ENCODE results near the gene POM121L2. TPM values are rescaled to one million over a fixed set of nuclear protein-coding genes. Genes with fewer than 3 reads are reported as not detected.

POM121L2 gene
- total and polyA plus RNA-seq, 12 donors = 0.03 TPM; not detected in 11

- Histone ChIP-seq H3K27ac (no peak overlapping the region), H3K9me3 (replicated peaks in 1 of 3) (no peaks in the 10 kb centered on the region), H3K4me1 (replicated peaks in 1 of 2) (no peaks in the 10 kb centered on the region), H3K36me3 (replicated peaks in 1 of 2) (no peaks in the 10 kb centered on the region), H3K4me3 (no peak overlapping the region), H3K27me3 (peaks cover 62% of the 10 kb centered on the region)
- intact Hi-C loops (cut with DNase I) = no loop called here
- TF ChIP-seq, protein P1, sequence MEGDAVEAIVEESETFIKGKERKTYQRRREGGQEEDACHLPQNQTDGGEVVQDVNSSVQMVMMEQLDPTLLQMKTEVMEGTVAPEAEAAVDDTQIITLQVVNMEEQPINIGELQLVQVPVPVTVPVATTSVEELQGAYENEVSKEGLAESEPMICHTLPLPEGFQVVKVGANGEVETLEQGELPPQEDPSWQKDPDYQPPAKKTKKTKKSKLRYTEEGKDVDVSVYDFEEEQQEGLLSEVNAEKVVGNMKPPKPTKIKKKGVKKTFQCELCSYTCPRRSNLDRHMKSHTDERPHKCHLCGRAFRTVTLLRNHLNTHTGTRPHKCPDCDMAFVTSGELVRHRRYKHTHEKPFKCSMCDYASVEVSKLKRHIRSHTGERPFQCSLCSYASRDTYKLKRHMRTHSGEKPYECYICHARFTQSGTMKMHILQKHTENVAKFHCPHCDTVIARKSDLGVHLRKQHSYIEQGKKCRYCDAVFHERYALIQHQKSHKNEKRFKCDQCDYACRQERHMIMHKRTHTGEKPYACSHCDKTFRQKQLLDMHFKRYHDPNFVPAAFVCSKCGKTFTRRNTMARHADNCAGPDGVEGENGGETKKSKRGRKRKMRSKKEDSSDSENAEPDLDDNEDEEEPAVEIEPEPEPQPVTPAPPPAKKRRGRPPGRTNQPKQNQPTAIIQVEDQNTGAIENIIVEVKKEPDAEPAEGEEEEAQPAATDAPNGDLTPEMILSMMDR (IDR thresholded peaks at IDR 0.05) = no peak
- no peak for TF ChIP-seq POLR2A (IDR thresholded peaks at IDR 0.05)
- 64 to 84% (median 74%) methylated on average over 8 of the region's 8 CpGs for WGBS, 4 donors
- no peak for DNase-seq
Observed at GRCh38 chr6:27263886-27264285, 48.2 kb downstream of the POM121L2 start.

DNA sequence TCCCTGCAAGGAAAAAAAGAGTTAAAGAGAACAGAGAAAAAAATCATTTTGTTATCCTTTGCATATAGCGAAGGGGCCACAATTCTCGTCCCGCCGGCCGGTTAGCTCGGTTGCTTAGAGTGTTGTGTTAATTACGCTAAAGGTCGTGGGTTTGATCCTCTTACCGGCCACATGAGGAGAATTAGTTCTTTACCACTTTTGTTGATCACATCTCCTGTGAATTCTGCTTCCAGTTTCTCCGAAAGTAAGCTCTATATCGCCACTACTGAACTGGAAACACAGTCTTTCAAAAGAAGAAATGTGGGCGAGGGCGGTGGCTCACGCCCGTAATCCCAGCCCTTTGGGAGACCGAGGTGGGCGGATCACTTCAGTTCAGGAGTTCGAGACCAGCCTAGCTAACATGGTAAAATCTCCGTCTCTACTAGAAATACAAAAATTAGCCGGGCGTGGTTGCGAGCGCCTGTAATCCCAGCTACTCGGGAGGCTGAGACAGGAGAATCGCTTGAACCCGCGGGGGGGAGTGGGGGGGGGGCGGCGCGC is 51.2 kb downstream of the POM121L2 start:
- intact Hi-C loops (cut with DNase I) = no loop called here
- Histone ChIP-seq H3K36me3 (replicated peaks in 1 of 2) (no peaks in the 10 kb centered on the region), H3K27ac (no peak overlapping the region), H3K27me3 (peaks cover 33% of the 10 kb centered on the region), H3K4me3 (no peak overlapping the region), H3K4me1 (replicated peaks in 1 of 2) (no peaks in the 10 kb centered on the region), H3K9me3 (replicated peaks in 1 of 3) (no peaks in the 10 kb centered on the region)
- TF ChIP-seq POLR2A (IDR thresholded peaks at IDR 0.05) = no peak
- TF ChIP-seq, protein P1 (IDR thresholded peaks at IDR 0.05) = no peak
- DNase-seq = no peak
- 8 to 15% (median 10%) methylated on average over 25 to 30 of the region's 30 CpGs for WGBS, 4 donors

- Histone ChIP-seq H3K4me3 (no peak overlapping the region), H3K36me3 (replicated peaks in 1 of 2) (no peaks in the 10 kb centered on the region), H3K27me3 (peaks cover 33% of the 10 kb centered on the region), H3K27ac (no peak overlapping the region), H3K9me3 (replicated peaks in 1 of 3) (no peaks in the 10 kb centered on the region), H3K4me1 (replicated peaks in 1 of 2) (no peaks in the 10 kb centered on the region)
- intact Hi-C loops (cut with DNase I) = no loop called here
- TF ChIP-seq POLR2A (IDR thresholded peaks at IDR 0.05) = no peak
- TF ChIP-seq, protein P1 (IDR thresholded peaks at IDR 0.05) = no peak
- DNase-seq = no peak
- 9 to 11% (median 9%) methylated on average over 14 to 21 of the region's 21 CpGs for WGBS, 4 donors
Observed at GRCh38 chr6:27260369-27260768, 51.7 kb downstream of the POM121L2 start.

Other genes with a start within 250 kb of the POM121L2 start
- gene PRSS16, start 64.6 kb downstream of the POM121L2 start, total RNA-seq = 1 to 10 TPM in 4 of 9 donors, under 1 TPM in 3, not detected in 2; 0.44 to 3.5 (median 2.1) TPM
- gene PRSS16, start 64.6 kb downstream of the POM121L2 start, polyA plus RNA-seq = 1 to 10 TPM in 2 of 3 donors, under 1 TPM in 1; 0.80 to 1.3 (median 1.1) TPM
- 1 to 10 TPM; 2.2 to 8.9 (median 3.7) TPM for gene ZNF391, start 76.5 kb upstream of the POM121L2 start, total RNA-seq
- 1 to 10 TPM; 1.0 to 5.5 (median 1.9) TPM for gene ZNF391, start 76.5 kb upstream of the POM121L2 start, polyA plus RNA-seq
- 1 to 10 TPM; 3.1 to 8.3 (median 4.9) TPM for gene ZNF184, start 160.8 kb upstream of the POM121L2 start, total RNA-seq
- 1 to 10 TPM; 1.3 to 6.0 (median 1.6) TPM for gene ZNF184, start 160.8 kb upstream of the POM121L2 start, polyA plus RNA-seq

Measured in adrenal gland (tissue), 12 donors.